Activated naive CD4-positive, alpha-beta T cell treated with anti-CD3 and anti-CD28 coated beads, Interleukin-2, amount 50 U/mL, for 16 hours (primary cell): ENCODE data around the gene CEP131.

Source experiments
- DNase-seq: peaks from one replicate; pipeline ENCODE4 v3.0.0-alpha.2; 2020

Gene CEP131

DNA sequence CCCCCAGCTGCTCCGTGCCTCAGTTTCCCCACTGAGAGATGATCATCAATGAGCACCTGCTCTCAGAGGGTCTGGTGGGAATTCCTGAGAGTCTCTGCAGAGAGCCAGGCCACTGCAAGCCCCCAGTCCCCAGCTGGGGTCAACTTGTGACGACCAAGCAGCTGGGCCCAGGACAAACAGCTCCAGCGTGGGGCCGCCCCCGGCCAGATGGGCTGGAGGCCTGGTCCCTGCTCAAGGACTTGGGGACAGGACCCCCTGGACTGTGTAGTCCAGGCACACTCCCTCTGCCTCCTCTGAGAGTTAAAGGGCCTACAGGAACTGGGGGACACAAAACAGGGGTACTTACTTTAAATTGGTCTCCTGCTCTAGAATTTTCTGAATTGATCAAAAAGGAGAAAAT, 40.2 kb downstream of the CEP131 start:
- DNase-seq: no peak

DNA sequence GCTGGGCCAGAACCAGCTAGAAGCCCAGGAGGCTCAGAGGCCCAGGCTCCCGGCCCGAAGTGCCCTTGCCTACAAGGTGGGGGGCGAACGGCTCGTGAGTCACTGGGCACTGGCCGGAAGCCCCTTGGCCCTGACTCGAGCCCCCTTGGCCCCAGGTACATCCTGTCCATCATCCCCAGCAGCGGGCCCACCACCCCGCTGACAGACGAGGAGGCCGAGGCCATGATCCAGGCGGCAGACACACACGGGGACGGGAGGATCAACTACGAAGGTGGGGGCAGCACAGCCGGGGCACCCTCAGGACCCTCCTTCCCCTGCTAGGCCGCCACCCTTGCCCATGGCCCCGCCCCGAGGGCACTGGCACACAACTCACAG, 41.0 kb downstream of the CEP131 start:
- DNase-seq: no peak

DNA sequence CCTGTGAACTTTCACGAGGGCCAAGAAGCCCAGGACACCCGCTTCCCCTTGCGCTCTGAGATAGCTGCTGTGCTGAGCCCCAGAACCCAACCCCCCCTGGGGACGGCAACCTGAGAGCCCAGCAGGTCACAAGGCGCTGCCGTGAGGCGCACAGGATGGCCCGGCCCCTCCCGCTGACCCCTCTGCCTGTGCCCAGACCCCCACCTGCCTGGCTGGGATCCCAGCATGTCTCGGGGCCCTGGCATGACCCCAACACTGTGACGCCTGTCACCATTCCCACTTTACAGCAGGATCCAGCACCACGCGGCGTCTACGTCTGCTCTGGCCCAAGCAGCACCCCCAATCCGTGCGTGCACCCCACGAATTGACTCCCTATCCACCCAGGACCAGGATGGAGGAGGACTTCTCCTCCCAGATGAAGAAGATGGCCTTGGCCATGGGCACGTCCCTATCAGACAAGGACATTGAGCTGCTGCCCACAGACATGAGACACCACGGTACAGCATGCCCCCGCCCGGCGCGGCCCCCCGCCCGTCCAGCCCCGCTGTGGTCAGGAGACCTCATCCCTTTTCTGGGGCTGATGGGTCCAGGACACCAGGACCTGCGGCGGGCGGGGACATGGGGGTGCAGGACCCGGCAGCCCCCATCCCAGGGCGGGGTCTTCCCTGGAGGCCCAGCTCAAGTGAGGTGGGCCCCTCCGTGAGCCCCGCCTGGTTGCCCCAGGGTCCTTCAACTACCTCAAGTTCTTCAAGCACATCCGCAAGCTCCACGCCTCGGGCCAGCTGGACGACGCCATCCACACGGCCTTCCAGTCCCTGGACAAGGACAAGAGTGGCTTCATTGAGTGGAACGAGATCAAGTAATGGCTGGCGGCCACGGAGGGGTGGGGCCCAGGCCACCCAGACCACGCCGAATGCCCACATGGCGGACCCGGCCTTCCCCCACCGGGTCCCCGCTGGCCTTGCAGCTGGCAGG, 41.6 kb downstream of the CEP131 start:
- DNase-seq: no peak

DNA sequence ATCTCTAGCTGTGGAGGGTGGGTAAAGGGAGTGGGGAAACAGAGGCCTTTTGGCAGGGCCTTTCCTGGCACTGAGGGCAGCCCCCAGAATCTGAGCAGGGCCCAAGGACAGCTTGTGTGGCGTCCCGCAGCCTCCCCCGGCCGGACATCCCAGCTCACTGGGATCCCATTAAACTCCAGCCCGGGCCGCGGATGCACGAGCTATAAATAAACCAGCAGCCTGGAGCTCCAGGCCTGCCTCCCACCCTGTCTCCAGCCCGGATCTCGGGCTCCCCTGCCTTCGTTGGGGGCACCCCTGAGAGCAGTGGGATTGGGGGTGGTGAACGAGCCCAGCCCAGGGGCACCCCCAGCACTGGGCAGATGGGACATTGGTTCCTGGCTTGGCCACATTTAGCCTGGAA, 42.9 kb downstream of the CEP131 start:
- no peak for DNase-seq

DNA sequence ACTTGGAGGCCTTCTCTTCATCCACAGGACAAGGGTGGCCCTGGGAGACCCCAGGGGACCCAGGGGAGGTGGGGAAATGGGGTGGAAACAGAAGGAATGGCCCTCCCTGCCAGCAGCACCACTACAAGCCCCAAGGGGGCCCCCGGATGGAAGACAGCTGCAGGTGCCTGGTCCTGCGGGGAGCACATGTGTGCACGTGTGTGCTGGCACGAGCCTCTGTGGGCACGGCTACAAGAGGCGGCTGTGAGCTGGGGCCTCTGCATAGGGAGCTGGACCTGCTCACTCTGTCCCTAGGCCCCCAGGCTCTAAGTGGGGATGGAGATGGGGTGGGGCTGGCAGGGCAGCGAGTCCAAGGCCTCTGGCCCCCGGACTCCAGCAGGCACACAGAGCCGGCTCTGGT, 43.5 kb downstream of the CEP131 start:
- no peak for DNase-seq

DNA sequence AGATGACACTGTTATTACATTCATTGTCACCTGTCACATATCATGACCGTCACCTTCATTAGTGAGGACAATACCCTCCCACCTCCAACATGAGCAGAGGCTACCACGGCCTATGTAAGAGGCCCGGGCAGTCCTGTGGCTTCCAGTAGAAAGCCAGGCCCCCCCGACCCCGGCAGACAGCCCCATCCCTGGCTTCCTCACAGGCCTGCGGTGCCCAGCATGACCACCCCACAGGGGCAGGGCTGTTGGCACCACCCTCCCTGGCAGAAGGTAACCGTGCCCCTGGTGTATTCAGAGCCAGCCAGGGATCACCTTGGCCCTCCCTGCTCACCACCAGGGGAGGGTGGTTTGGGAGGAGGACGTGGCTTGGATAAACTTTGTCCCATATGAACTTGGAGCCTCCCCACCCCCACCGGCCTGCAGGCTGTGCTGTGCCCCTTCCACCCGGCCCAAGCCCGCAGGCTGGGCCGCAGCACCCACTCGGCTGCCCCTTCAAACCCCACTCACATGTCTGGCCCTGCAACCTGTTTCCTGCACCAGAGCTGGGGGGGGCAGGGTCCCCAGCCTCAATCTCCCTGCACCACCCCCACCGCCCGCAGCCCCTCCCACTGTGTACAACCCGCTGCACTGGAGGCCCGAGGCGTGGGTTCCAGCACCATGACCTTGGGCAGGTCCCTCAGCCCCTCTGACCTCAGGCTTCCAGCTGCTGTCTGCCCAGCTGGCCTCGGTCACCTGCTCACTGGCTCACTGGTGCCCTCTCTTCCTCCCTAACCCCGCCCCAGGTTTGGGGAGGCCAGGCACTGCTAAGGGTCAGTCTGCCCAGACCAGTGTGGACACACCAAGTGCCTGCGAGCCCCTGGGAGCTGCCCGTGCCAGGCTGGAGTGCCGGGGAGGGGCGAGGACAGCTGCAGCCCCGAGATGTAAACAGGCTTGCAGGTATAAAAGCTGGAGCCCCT, 44.4 kb downstream of the CEP131 start:
- no peak for DNase-seq

DNA sequence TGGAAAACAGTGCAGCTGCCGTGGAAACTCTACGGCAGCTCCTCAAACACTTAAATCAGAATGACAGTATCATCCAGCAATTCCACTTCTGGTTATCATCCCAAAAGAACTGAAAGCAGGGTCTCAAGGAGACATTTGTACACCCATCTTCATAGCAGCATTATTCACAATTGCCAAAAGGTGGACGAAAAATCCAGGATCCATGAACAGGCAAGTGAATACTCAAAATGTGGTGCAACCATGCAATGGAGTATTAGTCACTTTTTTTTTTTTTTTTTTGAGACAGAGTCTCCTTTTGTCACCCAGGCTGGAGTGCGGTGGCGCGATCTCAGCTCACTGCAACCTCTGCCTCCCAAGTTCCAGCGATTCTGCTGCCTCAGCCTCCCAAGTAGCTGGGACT, 46.1 kb downstream of the CEP131 start:
- no peak for DNase-seq

DNA sequence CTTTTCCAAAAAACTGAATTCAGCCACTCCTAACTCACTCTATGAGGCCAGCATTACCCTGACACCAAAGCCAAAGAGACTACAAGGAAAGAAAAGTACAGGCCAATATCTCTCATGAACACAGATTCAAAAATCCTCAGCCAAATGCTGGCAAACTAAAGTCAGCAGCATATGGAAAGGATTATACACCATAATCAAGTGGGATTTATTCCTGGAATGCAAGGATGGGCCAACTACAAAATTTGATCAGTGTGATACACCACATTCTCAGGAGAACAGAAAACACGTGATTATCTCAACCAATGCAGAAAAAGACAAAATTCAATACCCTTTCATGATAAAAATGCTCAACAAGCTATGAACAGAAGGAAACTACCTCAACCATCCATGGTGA, 49.0 kb downstream of the CEP131 start:
- no peak for DNase-seq

DNA sequence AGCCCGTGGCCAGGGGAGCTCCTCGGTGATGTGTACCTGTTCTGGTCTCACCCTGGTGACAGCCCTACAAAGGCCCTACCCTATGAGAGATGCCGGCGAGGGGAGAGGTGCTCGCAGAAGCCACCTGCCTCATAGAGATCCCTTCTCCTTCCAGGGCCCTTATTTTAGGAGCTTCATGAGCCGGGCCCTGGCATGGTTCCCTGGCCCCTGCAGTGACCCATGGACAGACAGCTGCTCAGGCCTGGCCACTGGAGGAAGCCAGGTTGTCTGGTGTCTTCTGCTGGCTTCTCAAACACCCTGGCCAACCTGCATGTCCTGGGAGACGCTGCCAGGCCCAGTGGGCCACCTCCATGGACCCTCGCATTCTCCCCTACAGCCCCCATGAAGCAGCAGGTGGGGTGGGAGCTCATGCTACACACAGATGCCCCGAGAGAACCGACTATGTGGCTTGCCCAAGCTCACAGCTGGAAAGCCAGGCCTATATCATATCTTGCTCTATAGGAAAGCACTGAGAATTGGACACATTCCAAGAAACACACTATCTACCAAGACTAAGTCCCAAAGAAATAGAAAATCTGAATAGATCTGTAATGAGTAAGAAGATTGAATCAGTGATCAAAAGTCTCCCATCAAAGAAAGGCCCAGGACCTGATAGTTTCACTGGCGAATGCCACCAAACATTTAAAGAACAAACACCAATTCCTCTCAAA, 49.6 kb downstream of the CEP131 start:
- no peak for DNase-seq

DNA sequence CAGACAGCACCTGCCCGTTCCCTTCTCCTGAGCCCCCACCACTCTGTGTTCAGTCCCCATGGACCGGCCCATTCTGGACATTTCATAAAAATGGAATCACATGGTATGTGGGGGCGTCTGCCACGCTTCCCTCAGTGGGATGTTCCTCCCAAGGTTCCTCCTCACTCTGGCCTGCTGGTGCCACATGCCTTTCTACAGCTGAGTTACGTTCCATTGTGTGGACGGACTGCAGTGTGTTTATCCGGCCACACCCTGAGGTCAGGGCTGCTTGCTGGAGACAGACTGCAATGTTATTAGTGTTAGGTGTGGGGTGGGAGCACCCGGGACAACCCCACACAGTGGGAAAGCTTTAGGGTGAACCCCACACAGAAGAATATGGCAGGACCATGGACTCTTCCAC, 50.8 kb downstream of the CEP131 start:
- no peak for DNase-seq

DNA sequence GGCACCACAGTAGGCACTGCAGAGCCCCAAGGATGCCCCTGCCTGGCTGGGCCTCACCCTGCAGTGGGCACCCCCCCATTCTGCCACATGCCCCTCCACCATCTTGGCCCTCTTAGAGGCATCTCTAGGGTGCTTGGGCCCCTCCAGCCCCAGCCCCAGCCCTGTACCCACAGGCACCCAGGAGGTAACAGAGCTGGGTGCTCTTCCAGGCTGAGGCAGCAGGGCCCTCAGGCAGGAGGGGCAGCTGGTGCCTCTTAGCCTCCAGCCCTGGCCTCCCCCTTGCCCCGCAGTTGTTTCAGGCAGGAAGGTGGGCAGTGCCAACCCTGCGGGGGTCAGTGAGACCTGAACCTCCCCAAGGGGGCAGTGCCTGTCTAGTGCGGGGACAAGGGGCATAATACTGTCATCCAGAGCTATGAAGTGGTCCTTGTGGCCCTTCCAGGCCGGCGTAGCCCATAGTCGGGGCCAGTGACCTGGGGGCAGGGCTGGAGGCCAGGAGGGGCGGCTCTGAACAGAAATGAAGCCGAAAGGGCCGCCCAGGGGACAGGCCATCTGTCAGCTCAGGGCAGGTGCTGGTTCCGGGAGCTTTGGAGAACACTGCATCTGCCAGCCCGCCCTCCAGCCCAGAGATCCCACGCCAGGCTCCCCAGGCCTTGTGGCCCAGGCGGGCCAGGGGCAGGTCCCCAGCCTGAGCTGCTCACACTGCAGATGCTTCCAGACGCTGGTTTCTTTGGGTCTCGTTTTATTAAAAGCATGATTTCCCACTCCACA, 51.9 kb downstream of the CEP131 start:
- no peak for DNase-seq

DNA sequence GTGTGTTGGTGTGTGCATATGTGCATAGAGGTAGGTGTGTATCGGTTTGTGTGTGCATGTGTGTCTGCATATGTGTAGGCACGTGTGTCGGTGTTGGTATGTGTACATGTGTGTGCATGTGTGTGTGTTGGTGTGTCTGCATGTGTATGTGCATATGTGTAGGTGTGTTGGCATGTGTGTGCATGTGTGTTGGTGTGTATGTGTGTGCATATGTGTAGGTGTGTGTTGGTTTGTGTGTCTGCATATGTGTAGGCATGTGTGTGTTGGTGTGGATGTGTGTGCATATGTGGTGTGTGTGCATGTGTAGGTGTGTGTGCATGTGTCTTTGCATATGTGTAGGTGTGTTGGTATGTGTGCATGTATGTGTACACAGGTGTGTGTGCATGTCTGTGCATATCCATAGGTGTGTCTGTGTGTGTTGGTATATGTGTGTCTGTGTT, 52.9 kb downstream of the CEP131 start:
- no peak for DNase-seq

DNA sequence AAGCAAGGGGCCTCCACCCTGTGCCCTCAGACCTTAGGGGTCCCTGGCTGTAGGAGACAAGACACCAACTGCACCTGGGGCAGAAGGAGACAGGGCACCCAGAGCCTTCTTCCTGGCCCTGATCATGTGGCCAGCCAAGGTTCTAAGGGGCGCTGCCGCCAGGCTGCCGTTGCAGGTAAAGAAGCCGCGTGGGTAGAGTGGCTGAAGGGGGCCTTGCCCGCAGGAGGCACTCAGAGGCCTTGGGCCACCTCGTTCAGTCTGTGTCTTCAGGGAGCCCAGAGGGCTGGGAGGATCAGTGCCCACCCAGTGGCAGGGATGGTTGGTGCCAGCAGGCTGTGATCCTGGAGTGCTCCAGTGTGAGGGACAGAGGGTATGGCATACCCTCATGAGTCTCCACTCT, 55.1 kb downstream of the CEP131 start:
- DNase-seq: no peak

DNA sequence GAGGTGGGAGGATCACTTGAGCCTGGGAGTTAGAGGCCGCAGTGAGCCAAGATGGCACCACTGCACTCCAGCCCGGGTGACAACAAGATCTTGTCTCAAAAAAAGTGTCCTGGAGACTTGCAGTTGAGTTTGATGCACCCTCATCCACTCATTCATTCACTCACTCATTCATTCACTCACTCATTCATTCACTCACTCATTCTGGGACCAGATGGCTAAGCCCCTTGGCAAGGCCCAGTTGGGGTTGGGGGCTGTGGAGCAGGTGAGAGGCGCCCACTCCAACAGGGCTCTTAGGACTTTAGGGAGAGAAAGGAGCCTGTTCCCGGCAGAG, 55.6 kb downstream of the CEP131 start:
- no peak for DNase-seq

DNA sequence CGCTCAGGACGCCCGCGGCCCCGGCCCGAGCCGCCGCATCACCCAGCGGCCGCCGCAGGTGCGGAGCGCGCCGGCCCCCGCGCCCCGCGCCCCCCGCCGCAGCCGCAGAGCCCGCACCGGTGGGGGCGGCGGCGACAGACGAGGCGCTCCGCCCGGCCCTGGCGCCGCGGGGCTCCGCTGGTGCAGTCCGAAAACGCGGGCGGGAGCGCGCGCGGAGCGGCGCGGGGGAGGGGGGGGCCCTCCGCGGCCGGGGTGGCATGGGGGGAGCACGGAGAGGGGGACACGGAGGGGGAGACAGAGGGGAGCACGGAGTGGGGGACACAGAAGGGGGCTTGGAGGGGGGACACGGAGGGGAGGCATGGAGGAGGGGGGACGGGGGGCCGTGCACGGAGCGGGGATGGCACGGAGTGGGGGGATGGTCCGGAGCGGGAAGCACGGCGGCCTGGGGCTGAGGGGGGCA, 56.7 kb downstream of the CEP131 start, which contains the start of gene AATK:
TSS of gene AATK (minus strand) at position 189 of the 460 bp plus-strand sequence. CDS start 229 bp downstream, outside the sequence.
- peak; percentile 21 for DNase-seq

DNA sequence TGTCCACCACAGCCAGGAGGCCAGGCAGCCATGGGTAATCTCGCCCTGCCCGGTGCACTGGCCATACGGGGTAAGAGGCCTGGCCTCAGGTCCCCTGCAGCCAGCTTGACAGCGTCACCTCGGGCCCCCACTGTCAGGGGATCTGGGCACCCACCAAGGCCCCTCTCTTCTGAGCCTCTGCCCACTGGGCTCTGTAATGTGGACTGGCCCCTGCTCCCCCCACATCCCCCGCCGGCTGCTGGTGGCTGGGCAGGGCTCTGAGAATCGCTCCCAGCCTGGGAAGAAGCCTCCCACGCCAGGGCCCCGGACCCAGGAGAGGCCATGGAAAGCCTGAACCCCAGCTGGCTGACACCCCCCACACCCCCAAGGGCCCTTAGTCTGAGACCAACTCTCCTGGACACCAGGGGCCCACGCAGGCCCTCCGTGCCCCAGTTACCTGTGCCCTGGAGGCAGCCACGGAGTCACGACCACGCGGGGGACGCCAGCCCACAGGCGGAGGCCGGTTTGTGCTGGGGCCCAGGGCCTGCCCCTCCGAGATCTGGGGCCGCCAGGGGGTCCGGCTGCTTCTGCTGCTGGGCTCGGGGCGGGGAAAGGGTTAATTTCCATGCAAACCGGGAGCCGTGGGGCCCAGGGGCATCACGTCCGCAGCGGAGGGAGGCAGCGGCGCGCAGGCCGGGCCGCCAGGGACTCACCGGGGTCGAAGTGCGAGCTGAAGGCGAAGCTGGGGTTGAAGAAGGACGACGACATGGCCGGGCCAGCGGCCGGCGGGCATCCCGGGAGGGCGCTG, 57.3 kb downstream of the CEP131 start, which contains the start of gene PVALEF:
TSS of gene PVALEF (plus strand) at position 262 of the 787 bp plus-strand sequence. CDS start 15,720 bp downstream, outside the sequence.
- DNase-seq: peak; percentile 18

DNA sequence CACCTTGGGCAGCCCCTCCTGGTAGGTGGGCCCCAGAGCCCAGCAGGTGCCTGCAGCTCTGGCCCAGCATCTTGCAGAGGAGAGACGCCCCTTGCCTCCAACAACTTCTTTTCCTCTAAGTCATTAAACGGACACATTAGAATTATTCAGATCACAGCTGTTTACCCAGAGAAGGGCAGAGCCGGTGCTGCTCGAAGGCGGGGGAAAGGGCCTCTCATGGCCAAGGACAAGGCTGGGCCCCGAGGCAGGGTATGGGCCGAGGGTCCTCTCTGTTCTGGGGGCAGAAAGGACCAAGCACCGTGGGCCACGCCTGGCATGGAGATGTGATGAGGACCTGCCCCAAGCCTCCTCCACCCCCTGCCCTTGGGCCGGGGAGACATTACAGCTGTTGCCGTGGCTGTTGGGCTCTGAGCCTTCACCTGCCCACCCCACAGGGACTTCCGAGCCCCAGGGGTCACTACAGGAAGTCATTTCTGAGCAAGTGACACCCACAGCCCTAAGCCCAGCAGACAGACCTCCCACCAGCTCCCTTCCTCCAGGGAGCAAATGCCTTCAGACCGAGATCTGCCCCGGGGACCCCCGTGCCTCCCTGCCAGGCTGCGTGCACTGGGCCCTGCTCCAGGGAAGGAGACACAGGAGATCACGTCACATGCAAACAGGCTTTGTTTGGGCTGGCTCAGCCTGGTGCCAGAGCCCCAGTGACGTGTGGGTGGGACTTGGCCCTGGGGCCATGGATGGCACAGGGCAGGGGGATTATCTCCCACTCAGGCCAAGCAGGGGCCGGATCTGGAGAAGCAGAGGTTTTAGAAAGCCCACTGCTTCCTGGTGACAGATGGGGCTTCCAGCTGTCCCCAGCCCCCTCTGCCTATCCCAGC, 58.2 kb downstream of the CEP131 start:
- peak; percentile 8 for DNase-seq

DNA sequence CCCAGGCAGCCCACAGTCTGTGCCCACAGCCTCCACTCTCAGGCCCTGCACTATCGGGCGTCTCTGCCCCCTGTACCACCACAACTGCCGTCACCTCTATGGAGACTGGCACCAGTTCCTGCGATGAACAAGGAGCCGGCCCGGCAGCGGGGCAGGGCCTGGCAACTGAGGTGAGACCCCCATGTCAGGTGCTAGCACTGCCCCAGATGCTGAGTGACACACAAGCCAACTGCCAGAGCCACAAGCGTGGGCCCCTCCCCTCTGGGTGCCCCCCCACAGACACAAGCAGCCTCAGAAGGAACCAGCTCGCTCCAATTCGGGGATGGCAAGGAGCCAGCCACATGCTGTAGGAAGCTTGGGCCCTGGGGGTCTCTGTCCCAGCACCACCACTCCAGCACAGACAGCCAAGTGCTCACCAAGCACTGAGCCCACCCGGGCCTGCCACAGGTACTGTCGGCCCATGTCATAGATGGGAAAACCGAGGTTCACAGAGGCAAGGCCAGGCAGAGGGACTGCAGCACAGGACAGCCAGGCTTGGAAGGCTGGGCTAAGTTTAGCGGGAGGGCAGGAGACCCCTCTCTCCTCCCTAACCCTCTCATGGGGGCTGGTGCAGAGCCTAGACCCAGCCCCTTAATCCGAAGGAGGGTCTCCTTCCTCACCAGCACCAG, 58.9 kb downstream of the CEP131 start:
- DNase-seq: peak; percentile 9

DNA sequence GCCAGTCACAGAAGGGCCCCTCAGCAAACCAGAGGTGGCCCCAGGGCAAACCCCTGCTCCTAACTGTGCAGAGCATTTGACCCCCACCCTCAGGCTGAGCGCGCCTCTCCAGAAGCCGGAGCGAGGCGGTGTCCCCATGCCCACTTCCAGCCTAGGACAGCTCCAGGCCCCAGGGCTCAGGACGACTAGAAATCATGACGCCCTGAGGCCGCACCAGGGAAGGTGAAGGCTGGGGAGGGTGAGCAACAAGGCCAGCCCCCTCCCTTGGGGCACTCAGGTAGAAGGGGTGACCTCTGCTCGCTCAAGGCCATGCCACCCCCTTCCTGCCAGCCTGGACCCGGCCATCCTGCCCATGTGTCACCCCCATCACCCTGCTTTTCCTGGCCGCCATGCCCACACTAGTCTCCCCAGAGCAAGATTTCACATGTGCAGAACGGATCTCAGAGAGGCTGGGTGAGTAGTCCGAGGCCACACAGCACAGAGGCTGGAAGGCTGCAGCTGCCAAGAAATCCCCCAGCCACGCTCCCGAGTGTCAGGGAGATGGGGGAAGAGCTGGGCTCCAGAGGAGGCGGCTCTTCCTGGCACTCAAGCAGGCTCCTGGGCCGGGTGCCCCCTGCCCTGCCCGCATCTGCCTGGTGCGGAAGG, 59.6 kb downstream of the CEP131 start:
- no peak for DNase-seq
